GM12874 (cell line): Measurements from ENCODE around the gene SLC32A1.

ENCODE experiments used
- CTCF ChIP-seq: IDR thresholded peaks from 2 replicates; pipeline ENCODE4 v1.5.1; 2011; ENCODE audit warnings: low read depth, mild to moderate bottlenecking, control low read depth, low read length, moderate library complexity; ENCODE audit not compliant: insufficient read depth

Gene SLC32A1

GRCh38 chr20:38706509-38706908 is 17.8 kb upstream of the SLC32A1 start:
- no peak for TF ChIP-seq CTCF

DNA sequence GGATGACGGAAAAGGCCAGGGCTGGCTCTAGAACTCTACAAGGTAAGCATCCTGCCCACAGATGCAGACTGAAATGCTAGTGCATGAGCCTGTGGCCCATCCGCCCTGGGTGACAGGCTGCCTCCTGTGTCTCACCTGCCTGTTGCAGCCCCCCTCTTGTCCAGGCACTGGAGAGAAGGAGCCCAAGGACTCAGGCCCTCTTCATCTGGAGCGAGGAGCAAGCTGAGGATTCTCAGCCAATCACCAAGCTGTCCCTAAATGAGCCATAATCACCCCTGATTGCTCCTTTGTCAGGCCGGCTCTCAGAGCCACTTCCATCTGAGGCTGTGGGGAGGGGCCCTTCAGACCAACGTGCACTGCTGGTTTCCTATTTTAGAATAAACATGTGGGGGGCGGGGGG is 10.0 kb upstream of the SLC32A1 start:
- no peak for TF ChIP-seq CTCF

DNA sequence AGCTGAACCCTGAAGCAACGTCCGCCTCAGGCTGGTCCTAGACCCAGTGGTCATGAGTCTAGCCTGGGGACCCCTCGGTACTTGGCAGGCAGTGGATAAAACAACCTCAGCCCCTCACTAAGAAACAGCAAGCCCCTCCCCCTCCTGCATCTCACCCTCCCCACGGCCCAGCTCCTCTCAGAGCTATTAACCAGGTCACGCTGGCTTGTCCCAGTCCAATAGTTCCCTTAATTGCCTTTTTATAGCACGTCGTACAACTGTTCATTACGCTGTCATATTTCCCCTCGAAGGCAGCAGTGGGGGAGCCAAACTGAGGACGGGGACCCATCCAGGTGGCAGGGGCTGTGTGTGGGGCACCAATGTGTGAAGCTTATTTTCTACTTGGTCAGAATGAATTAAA is 8.6 kb upstream of the SLC32A1 start:
- TF ChIP-seq CTCF, result no peak

DNA sequence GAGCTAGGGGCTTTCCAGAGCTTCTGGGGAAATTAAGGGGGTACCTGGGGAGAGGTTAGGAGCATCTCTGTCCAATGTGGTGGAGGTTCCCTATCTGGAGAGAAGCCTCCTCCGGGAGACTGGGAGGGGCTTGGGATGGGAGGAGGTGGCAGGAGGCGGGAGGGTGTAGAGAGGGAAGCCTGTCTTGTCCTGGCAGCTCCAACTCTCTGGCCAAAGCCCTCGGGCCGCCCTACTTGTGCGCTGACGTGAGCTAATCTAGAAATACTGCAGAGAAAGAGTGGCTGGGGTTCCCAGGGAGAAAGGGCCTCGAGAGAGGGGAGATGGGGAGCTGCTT is 1.6 kb upstream of the SLC32A1 start:
- no peak for TF ChIP-seq CTCF

GRCh38 chr20:38723017-38723847 is 1.1 kb upstream of the SLC32A1 start:
- TF ChIP-seq CTCF, result no peak

GRCh38 chr20:38724626-38725147 is 401 bp downstream of the SLC32A1 start:
- TF ChIP-seq CTCF, result no peak

DNA sequence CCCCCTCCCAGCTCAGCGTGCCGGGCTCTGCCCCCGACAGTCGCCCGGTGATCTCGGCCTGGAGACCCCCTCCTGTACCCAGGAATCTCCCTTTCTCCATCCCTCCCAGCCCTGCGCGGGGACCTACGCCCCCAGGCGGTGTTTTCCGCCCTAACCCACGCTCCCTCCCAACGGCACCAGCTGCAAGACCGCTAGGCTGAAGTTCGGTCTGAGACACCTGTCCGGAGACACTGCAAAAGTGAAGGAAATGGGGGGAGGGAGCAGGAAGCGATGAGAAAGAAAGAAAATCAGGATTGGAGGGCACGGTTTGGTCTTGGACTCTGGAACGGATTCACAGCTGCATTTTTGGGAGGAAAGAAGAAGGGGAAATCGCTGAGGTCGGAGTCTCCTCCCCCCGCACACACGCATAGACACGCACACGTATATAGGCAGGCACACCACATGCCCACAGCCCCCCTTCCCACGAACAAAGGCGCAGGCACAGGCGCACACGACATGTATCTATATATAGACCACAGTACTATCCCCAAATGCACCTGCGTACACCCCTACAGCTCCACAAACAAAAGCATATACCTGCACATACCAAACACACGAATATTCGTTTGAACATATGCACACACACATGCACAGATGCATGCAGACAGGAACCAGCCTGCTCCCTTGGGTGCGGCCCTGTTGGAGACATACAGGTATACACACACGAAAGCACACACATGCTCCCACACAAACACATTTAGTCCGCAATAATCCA is 1.0 kb downstream of the SLC32A1 start:
- TF ChIP-seq CTCF, result no peak
